Caco-2 (cell line): ENCODE results near the gene RALGAPA2. TPM values are rescaled to one million over a fixed set of nuclear protein-coding genes. Genes with fewer than 3 reads are reported as not detected.

Experiments used
- BruUV-seq: library from RNA; stranded (reverse); fragments of 400-500 nt; replicated peaks from 2 replicates; lab custom pipeline; 2021; lab: Mats Ljungman, UMichigan
- CTCF ChIA-PET: fragments of 300-600 bp; sonication (Branson Sonifier 250); formaldehyde crosslinking; loops from one replicate; lab custom pipeline; 2022; ENCODE audit warnings: antibody characterized with exemption; lab: Charles Lee
- POLR2A ChIA-PET: fragments of 300-600 bp; sonication (Branson Sonifier 250); formaldehyde crosslinking; loops from one replicate; lab custom pipeline; 2022; ENCODE audit warnings: antibody characterized with exemption; lab: Charles Lee
- DNase-seq, 2 experiments: peaks; one replicate each; pipeline versions ENCODE4 v3.0.0 to v3.0.0-alpha.2; 2020 to 2022
- H3K27me3 ChIP-seq: replicated peaks from 2 replicates; pipeline ENCODE4 v1.6.0; 2011; ENCODE audit warnings: low read length; ENCODE audit not compliant: control insufficient read depth, insufficient read depth
- H3K36me3 ChIP-seq: 2 replicates; pipeline ENCODE4 v1.5.1; 2011; ENCODE audit warnings: low read length; ENCODE audit not compliant: control insufficient read depth, insufficient read depth
- H3K4me1 ChIP-seq: fragments of 250-450 bp; sonication (Bioruptor Pico); 2 replicates; pipeline ENCODE4 v1.5.1; 2020; ENCODE audit warnings: mild to moderate bottlenecking
- H3K4me3 ChIP-seq: 2 replicates; pipeline ENCODE4 v1.5.1; 2011; ENCODE audit warnings: low read depth, mild to moderate bottlenecking, control low read depth, low read length
- H3K9me3 ChIP-seq: fragments of 250-450 bp; sonication (Bioruptor Pico); 2 replicates; pipeline ENCODE4 v1.5.1; 2020; ENCODE audit warnings: mild to moderate bottlenecking, moderate library complexity
- H3K27ac Mint-ChIP-seq: one replicate; pipeline ENCODE4 v1.8.0; 2022; ENCODE audit warnings: mixed read lengths; ENCODE audit not compliant: unreplicated experiment
- H3K27me3 Mint-ChIP-seq: one replicate; pipeline ENCODE4 v1.8.0; 2022; ENCODE audit warnings: mixed read lengths; ENCODE audit not compliant: insufficient read depth, unreplicated experiment
- H3K36me3 Mint-ChIP-seq: one replicate; pipeline ENCODE4 v1.8.0; 2022; ENCODE audit warnings: mild to moderate bottlenecking, mixed read lengths; ENCODE audit not compliant: insufficient read depth, unreplicated experiment
- H3K4me1 Mint-ChIP-seq: one replicate; pipeline ENCODE4 v1.8.0; 2022; ENCODE audit warnings: low read depth, mixed read lengths; ENCODE audit not compliant: unreplicated experiment
- H3K4me3 Mint-ChIP-seq: one replicate; pipeline ENCODE4 v1.8.0; 2022; ENCODE audit warnings: mild to moderate bottlenecking, moderate library complexity, mixed read lengths; ENCODE audit not compliant: unreplicated experiment
- H3K9me3 Mint-ChIP-seq: one replicate; pipeline ENCODE4 v1.8.0; 2022; ENCODE audit warnings: mixed read lengths; ENCODE audit not compliant: unreplicated experiment
- CTCF ChIP-seq, 2 experiments: fragments of 200-600 bp in 1 of 2; IDR thresholded peaks; 1 replicate in 1 of 2; 2 replicates in 1 of 2; pipeline versions ENCODE4 v1.5.1 to v1.8.0; 2011 to 2022; ENCODE audit warnings: antibody characterized with exemption in 1 of 2, control low read depth in 1 of 2, inconsistent platforms in 1 of 2, low read depth in 1 of 2, low read length in 1 of 2, mild to moderate bottlenecking in 1 of 2, moderate library complexity in 1 of 2; ENCODE audit not compliant: insufficient read depth in 1 of 2, severe bottlenecking in 1 of 2, unreplicated experiment in 1 of 2
- intact Hi-C: fragments of 100-400 bp; cut with micrococcal nuclease; formaldehyde crosslinking; loops from one replicate; pipeline ENCODE4 v1.10.0; 2022; ENCODE audit not compliant: unreplicated experiment
- total RNA-seq: library from RNA; stranded (reverse); gene quantifications from 2 replicates; pipeline ENCODE4 v1.2.3, GENCODE V29; 2022

Gene RALGAPA2
- total RNA-seq, 1 experiment from 2014 or later: 17.3 TPM

GRCh38 chr20:20680991-20681508 lies 31.4 kb downstream of the RALGAPA2 start:
- H3K4me1 ChIP-seq: no peaks in the 10 kb centered on the region
- H3K27ac Mint-ChIP-seq: no peak overlapping the region
- no peaks in the 10 kb centered on the region for H3K9me3 ChIP-seq
- POLR2A ChIA-PET: no interaction called here
- BruUV-seq: no TSS peak
- H3K4me3 ChIP-seq: no peak overlapping the region
- no peaks in the 10 kb centered on the region for H3K4me1 Mint-ChIP-seq
- H3K4me3 Mint-ChIP-seq: no peak overlapping the region
- H3K36me3 ChIP-seq: no peaks in the 10 kb centered on the region
- intact Hi-C loops: no loop called here
- no peak for DNase-seq
- no peaks in the 10 kb centered on the region for H3K9me3 Mint-ChIP-seq
- no peak for TF ChIP-seq CTCF (IDR thresholded peaks at IDR 0.05; ENCODE audit: insufficient read depth in 1 of 2, low read depth in 1 of 2, low read length in 1 of 2, severe bottlenecking in 1 of 2, unreplicated experiment in 1 of 2)
- H3K27me3 ChIP-seq: no peaks in the 10 kb centered on the region
- CTCF ChIA-PET: no interaction called here
- H3K36me3 Mint-ChIP-seq: peaks cover 5% of the 10 kb centered on the region
- H3K27me3 Mint-ChIP-seq: no peaks in the 10 kb centered on the region

DNA sequence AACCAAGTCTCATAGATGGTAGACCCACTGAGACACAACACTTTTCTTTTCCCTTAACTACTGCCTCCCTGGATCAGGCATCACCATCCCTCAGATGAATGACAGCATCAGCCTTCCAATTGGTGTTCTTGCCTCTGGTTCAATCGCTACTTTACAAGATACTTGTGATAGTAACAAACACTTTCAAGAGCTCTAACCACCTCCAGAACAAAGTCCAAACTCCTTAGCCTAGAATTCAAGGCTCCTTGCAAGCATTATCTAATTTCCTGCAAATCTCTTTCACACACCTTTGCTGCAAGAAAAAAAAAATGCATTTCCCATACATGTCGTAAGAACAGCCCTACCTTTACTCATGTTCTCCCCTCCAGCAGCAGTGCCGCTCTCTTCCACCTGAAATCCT lies 33.1 kb downstream of the RALGAPA2 start:
- BruUV-seq: no TSS peak
- CTCF ChIA-PET: no interaction called here
- H3K9me3 ChIP-seq: no peaks in the 10 kb centered on the region
- Mint-ChIP-seq H3K9me3 (no peaks in the 10 kb centered on the region), H3K4me1 (no peaks in the 10 kb centered on the region), H3K27ac (no peak overlapping the region), H3K4me3 (no peak overlapping the region), H3K27me3 (no peaks in the 10 kb centered on the region), H3K36me3 (peaks cover 5% of the 10 kb centered on the region)
- intact Hi-C loops: no loop called here
- TF ChIP-seq CTCF (IDR thresholded peaks at IDR 0.05; ENCODE audit: insufficient read depth in 1 of 2, low read depth in 1 of 2, low read length in 1 of 2, severe bottlenecking in 1 of 2, unreplicated experiment in 1 of 2): no peak
- no peaks in the 10 kb centered on the region for H3K27me3 ChIP-seq
- no peak overlapping the region for H3K4me3 ChIP-seq
- H3K36me3 ChIP-seq: no peaks in the 10 kb centered on the region
- POLR2A ChIA-PET: no interaction called here
- no peak for DNase-seq
- H3K4me1 ChIP-seq: no peaks in the 10 kb centered on the region

DNA sequence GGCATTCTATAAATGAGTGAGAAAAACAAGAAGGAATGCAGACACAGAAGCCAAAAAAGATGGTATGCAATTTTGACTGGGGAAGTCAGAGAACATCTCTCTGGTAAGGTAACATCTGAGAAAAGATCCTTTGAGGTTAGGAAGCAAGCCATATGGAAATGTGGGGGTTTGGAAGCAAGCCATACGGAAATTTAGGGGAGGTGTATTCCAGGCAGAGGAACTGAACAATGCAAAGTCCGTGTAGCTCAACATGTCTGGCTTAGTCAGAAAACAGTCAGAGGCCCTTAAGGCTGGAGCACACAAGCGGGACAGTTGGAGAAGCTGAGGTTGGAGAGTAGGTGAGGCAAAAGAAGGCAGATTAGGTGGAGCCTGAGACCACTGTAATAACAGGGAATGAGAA lies 35.3 kb downstream of the RALGAPA2 start:
- no peak for DNase-seq
- Histone ChIP-seq H3K4me3 (no peak overlapping the region), H3K36me3 (no peaks in the 10 kb centered on the region), H3K4me1 (no peaks in the 10 kb centered on the region), H3K27me3 (no peaks in the 10 kb centered on the region), H3K9me3 (no peaks in the 10 kb centered on the region)
- POLR2A ChIA-PET: no interaction called here
- Mint-ChIP-seq H3K4me3 (no peak overlapping the region), H3K27me3 (no peaks in the 10 kb centered on the region), H3K9me3 (no peaks in the 10 kb centered on the region), H3K27ac (no peak overlapping the region), H3K36me3 (peaks cover 5% of the 10 kb centered on the region), H3K4me1 (no peaks in the 10 kb centered on the region)
- no peak for TF ChIP-seq CTCF (IDR thresholded peaks at IDR 0.05; ENCODE audit: insufficient read depth in 1 of 2, low read depth in 1 of 2, low read length in 1 of 2, severe bottlenecking in 1 of 2, unreplicated experiment in 1 of 2)
- BruUV-seq: no TSS peak
- intact Hi-C loops: no loop called here
- CTCF ChIA-PET: no interaction called here
